SK-N-SH treated with all-trans-retinoic acid at 6 μM for 48 hours (cell line): Measurements from ENCODE around the gene CHST11.

Experiments used
- ATAC-seq: fragments of 200-7000 bp; cut with Tn5 transposase; 3 replicates; pipeline ENCODE4 v1.9.1; 2020; ENCODE audit warnings: mild to moderate bottlenecking, moderate library complexity
- ARNTL ChIP-seq: fragments of 450-650 bp; formaldehyde crosslinking; IDR thresholded peaks from 2 replicates; pipeline ENCODE4 v1.5.0; 2020; ENCODE audit warnings: low read depth, mild to moderate bottlenecking, moderate library complexity, borderline replicate concordance
- BACH2 ChIP-seq: fragments of 250-450 bp; sonication (Bioruptor Pico); IDR thresholded peaks from 2 replicates; pipeline ENCODE4 v1.9.0; 2021; ENCODE audit warnings: mild to moderate bottlenecking, borderline replicate concordance
- CSDC2 ChIP-seq: fragments of 250-450 bp; sonication (Bioruptor Pico); IDR thresholded peaks from 2 replicates; pipeline ENCODE4 v1.5.0; 2020; ENCODE audit warnings: mild to moderate bottlenecking, moderate library complexity
- ESRRG ChIP-seq: fragments of 250-450 bp; sonication (Bioruptor Pico); IDR thresholded peaks from 2 replicates; pipeline ENCODE4 v1.6.1; 2021; ENCODE audit warnings: mild to moderate bottlenecking
- GLIS3 ChIP-seq: fragments of 250-450 bp; sonication (Bioruptor Pico); IDR thresholded peaks from 2 replicates; pipeline ENCODE4 v1.5.0; 2020; ENCODE audit warnings: mild to moderate bottlenecking, moderate library complexity
- ISL1 ChIP-seq: fragments of 250-450 bp; sonication (Bioruptor Pico); IDR thresholded peaks from 2 replicates; pipeline ENCODE4 v2.1.2; 2022; ENCODE audit warnings: mild to moderate bottlenecking, moderate library complexity
- OSR1 ChIP-seq: fragments of 250-450 bp; sonication (Bioruptor Pico); IDR thresholded peaks from 2 replicates; pipeline ENCODE4 v1.8.0; 2022; ENCODE audit warnings: moderate library complexity, mild to moderate bottlenecking, inconsistent platforms
- PPARA ChIP-seq: fragments of 250-450 bp; sonication (Bioruptor Pico); IDR thresholded peaks from 2 replicates; pipeline ENCODE4 v1.5.0; 2020; ENCODE audit warnings: mild to moderate bottlenecking, borderline replicate concordance
- RARB ChIP-seq: fragments of 250-450 bp; sonication (Bioruptor Pico); IDR thresholded peaks from 2 replicates; pipeline ENCODE4 v1.8.0; 2021; ENCODE audit warnings: mild to moderate bottlenecking, moderate library complexity
- SNAI2 ChIP-seq: fragments of 250-450 bp; sonication (Bioruptor Pico); IDR thresholded peaks from 2 replicates; pipeline ENCODE4 v1.5.0; 2020; ENCODE audit warnings: mild to moderate bottlenecking, moderate library complexity
- TCF4 ChIP-seq: fragments of 250-450 bp; sonication (Bioruptor Pico); IDR thresholded peaks from 2 replicates; pipeline ENCODE4 v1.8.0; 2021; ENCODE audit warnings: mild to moderate bottlenecking, moderate library complexity, borderline replicate concordance
- TOX ChIP-seq: fragments of 250-450 bp; sonication (Bioruptor Pico); IDR thresholded peaks from 2 replicates; pipeline ENCODE4 v1.8.0; 2021; ENCODE audit warnings: mild to moderate bottlenecking, moderate library complexity, borderline replicate concordance
- ZC3H10 ChIP-seq: fragments of 250-450 bp; sonication (Bioruptor Pico); IDR thresholded peaks from 2 replicates; pipeline ENCODE4 v1.5.1; 2021; ENCODE audit warnings: mild to moderate bottlenecking, moderate library complexity
- ZFP3 ChIP-seq: fragments of 250-450 bp; sonication (Bioruptor Pico); IDR thresholded peaks from 2 replicates; pipeline ENCODE4 v1.5.0; 2020; ENCODE audit warnings: mild to moderate bottlenecking, moderate library complexity
- ZNF565 ChIP-seq: fragments of 450-650 bp; formaldehyde crosslinking; conservative IDR thresholded peaks from 2 replicates; pipeline ENCODE4 v1.5.0; 2020; ENCODE audit warnings: low read depth, mild to moderate bottlenecking, moderate library complexity
- ZNF70 ChIP-seq: fragments of 450-650 bp; formaldehyde crosslinking; IDR thresholded peaks from 2 replicates; pipeline ENCODE4 v1.5.0; 2020; ENCODE audit warnings: mild to moderate bottlenecking, moderate library complexity
- ZNF8 ChIP-seq: fragments of 450-650 bp; formaldehyde crosslinking; IDR thresholded peaks from 2 replicates; pipeline ENCODE4 v1.5.0; 2020; ENCODE audit warnings: mild to moderate bottlenecking, moderate library complexity
- TF ChIP-seq, protein P1 (sequence below): fragments of 250-450 bp; sonication (Bioruptor Pico); IDR thresholded peaks from 2 replicates; pipeline ENCODE4 v1.5.1; 2020; ENCODE audit warnings: low read depth, mild to moderate bottlenecking, moderate library complexity
- TF ChIP-seq, protein P2 (sequence below): fragments of 250-450 bp; sonication (Bioruptor Pico); IDR thresholded peaks from 2 replicates; pipeline ENCODE4 v1.5.1; 2021; ENCODE audit warnings: mild to moderate bottlenecking, moderate library complexity
- TF ChIP-seq, protein P3 (sequence below): fragments of 250-450 bp; sonication (Bioruptor Pico); IDR thresholded peaks from 2 replicates; pipeline ENCODE4 v1.8.0; 2021; ENCODE audit warnings: low read depth, mild to moderate bottlenecking, moderate library complexity, borderline replicate concordance
- TF ChIP-seq, protein P4 (sequence below): fragments of 250-450 bp; sonication (Bioruptor Pico); IDR thresholded peaks from 2 replicates; pipeline ENCODE4 v1.5.0; 2020; ENCODE audit warnings: mild to moderate bottlenecking, moderate library complexity
- TF ChIP-seq, protein P5 (sequence below): fragments of 250-450 bp; sonication (Bioruptor Pico); IDR thresholded peaks from 2 replicates; pipeline ENCODE4 v1.8.0; 2020; ENCODE audit warnings: mild to moderate bottlenecking, moderate library complexity, borderline replicate concordance

CHST11 gene

DNA sequence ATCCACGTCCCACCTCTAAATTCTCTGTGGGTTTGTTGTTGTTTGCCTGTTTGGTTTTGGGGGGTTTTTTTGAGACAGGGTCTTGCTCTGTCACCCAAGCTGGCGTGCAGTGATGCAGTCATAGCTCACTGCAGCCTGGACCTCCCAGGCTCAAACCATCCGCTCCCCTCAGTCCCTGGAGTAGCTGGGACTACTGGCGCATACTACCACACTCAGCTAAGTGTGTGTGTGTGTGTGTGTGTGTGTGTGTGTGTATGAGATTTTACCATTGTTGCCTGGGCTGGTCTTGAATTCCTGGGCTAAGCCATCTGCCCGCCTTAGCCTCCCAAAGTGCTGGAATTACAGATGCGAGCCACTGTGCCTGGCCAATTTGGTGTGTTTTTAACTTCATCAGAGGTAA lies 265.2 kb downstream of the CHST11 start:
- ATAC-seq, result no peak
- no peak for TF ChIP-seq BACH2 (CRISPR knock-in tag)
- no peak for TF ChIP-seq SNAI2 (CRISPR knock-in tag)
- no peak for TF ChIP-seq ZFP3 (CRISPR knock-in tag)
- TF ChIP-seq ZNF70 (CRISPR knock-in tag), result no peak
- TF ChIP-seq OSR1 (CRISPR knock-in tag), result no peak
- TF ChIP-seq, protein P1, sequence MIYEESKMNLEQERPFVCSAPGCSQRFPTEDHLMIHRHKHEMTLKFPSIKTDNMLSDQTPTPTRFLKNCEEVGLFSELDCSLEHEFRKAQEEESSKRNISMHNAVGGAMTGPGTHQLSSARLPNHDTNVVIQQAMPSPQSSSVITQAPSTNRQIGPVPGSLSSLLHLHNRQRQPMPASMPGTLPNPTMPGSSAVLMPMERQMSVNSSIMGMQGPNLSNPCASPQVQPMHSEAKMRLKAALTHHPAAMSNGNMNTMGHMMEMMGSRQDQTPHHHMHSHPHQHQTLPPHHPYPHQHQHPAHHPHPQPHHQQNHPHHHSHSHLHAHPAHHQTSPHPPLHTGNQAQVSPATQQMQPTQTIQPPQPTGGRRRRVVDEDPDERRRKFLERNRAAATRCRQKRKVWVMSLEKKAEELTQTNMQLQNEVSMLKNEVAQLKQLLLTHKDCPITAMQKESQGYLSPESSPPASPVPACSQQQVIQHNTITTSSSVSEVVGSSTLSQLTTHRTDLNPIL (CRISPR knock-in tag), result no peak
- TF ChIP-seq ARNTL, result no peak
- TF ChIP-seq, protein P2, sequence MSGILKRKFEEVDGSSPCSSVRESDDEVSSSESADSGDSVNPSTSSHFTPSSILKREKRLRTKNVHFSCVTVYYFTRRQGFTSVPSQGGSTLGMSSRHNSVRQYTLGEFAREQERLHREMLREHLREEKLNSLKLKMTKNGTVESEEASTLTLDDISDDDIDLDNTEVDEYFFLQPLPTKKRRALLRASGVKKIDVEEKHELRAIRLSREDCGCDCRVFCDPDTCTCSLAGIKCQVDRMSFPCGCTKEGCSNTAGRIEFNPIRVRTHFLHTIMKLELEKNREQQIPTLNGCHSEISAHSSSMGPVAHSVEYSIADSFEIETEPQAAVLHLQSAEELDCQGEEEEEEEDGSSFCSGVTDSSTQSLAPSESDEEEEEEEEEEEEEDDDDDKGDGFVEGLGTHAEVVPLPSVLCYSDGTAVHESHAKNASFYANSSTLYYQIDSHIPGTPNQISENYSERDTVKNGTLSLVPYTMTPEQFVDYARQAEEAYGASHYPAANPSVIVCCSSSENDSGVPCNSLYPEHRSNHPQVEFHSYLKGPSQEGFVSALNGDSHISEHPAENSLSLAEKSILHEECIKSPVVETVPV (CRISPR knock-in tag), result no peak
- no peak for TF ChIP-seq CSDC2 (CRISPR knock-in tag)
- TF ChIP-seq, protein P3, sequence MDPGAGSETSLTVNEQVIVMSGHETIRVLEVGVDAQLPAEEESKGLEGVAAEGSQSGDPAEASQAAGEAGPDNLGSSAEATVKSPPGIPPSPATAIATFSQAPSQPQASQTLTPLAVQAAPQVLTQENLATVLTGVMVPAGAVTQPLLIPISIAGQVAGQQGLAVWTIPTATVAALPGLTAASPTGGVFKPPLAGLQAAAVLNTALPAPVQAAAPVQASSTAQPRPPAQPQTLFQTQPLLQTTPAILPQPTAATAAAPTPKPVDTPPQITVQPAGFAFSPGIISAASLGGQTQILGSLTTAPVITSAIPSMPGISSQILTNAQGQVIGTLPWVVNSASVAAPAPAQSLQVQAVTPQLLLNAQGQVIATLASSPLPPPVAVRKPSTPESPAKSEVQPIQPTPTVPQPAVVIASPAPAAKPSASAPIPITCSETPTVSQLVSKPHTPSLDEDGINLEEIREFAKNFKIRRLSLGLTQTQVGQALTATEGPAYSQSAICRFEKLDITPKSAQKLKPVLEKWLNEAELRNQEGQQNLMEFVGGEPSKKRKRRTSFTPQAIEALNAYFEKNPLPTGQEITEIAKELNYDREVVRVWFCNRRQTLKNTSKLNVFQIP (CRISPR knock-in tag), result no peak
- no peak for TF ChIP-seq TOX
- TF ChIP-seq, protein P4, sequence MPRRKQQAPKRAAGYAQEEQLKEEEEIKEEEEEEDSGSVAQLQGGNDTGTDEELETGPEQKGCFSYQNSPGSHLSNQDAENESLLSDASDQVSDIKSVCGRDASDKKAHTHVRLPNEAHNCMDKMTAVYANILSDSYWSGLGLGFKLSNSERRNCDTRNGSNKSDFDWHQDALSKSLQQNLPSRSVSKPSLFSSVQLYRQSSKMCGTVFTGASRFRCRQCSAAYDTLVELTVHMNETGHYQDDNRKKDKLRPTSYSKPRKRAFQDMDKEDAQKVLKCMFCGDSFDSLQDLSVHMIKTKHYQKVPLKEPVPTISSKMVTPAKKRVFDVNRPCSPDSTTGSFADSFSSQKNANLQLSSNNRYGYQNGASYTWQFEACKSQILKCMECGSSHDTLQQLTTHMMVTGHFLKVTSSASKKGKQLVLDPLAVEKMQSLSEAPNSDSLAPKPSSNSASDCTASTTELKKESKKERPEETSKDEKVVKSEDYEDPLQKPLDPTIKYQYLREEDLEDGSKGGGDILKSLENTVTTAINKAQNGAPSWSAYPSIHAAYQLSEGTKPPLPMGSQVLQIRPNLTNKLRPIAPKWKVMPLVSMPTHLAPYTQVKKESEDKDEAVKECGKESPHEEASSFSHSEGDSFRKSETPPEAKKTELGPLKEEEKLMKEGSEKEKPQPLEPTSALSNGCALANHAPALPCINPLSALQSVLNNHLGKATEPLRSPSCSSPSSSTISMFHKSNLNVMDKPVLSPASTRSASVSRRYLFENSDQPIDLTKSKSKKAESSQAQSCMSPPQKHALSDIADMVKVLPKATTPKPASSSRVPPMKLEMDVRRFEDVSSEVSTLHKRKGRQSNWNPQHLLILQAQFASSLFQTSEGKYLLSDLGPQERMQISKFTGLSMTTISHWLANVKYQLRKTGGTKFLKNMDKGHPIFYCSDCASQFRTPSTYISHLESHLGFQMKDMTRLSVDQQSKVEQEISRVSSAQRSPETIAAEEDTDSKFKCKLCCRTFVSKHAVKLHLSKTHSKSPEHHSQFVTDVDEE (CRISPR knock-in tag), result no peak
- TF ChIP-seq RARB (CRISPR knock-in tag), result no peak
- TF ChIP-seq ZNF565 (CRISPR knock-in tag), result no peak
- TF ChIP-seq TCF4, result no peak
- TF ChIP-seq ZC3H10 (CRISPR knock-in tag), result no peak
- TF ChIP-seq ISL1 (CRISPR knock-in tag), result no peak

DNA sequence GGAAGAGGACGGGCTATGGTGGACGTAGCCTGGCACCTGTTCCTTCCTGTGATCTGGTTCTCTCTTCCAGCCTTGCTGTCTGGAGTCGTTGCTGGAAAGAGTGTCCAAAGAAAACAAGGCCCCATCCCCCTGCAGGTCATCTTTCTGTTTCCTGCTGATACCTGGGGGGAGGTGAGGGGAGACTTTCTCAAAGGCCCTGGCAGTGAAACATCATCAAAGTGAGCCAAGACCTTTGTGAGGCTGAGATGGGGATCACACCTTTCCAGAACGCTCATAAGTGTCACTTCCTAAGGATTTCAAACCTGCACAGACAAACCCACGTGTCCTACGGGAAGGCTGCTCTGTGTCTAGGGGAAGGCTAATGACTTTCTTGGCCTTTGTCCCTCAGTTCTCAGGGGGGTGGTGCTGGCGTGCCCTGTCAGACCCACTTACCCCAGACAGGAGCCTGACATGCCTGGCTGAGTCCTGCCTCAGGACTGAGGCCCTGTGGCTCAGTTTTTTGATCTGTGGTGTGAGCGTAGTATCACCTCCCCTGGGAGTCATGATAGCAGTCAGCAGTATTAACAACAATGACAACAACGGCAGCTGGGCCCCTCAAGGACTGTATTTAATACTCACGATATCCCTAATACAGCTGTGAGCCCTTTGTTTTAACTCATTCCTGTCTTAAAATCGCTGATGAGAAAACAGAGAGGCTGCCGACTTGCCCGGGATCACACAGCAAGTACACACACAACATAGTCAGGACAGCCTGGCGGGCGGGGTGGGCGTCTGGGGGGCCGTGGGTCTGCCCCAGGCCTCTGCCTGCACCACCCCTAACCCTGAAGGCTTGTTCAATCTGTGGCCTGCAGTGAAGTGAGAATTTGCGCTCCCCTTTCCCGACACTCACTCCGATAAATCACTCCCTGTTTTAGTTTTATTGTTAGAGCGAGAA lies 266.1 kb downstream of the CHST11 start:
- peak; percentile 59 for ATAC-seq
- TF ChIP-seq ESRRG (CRISPR knock-in tag) (no peak), ZNF8 (no peak), CSDC2 (CRISPR knock-in tag) (no peak), TCF4 (no peak), ZNF565 (CRISPR knock-in tag) (no peak), ZFP3 (CRISPR knock-in tag) (no peak), GLIS3 (CRISPR knock-in tag) (no peak), BACH2 (CRISPR knock-in tag) (no peak), ARNTL (no peak), TOX (no peak), PPARA (CRISPR knock-in tag) (no peak), RARB (CRISPR knock-in tag) (no peak), ISL1 (CRISPR knock-in tag) (peak; percentile 71), ZC3H10 (CRISPR knock-in tag) (no peak), SNAI2 (CRISPR knock-in tag) (0 out of 2 replicates have a peak, but pooled peaks have one; percentile 16)
- TF ChIP-seq, protein P5, sequence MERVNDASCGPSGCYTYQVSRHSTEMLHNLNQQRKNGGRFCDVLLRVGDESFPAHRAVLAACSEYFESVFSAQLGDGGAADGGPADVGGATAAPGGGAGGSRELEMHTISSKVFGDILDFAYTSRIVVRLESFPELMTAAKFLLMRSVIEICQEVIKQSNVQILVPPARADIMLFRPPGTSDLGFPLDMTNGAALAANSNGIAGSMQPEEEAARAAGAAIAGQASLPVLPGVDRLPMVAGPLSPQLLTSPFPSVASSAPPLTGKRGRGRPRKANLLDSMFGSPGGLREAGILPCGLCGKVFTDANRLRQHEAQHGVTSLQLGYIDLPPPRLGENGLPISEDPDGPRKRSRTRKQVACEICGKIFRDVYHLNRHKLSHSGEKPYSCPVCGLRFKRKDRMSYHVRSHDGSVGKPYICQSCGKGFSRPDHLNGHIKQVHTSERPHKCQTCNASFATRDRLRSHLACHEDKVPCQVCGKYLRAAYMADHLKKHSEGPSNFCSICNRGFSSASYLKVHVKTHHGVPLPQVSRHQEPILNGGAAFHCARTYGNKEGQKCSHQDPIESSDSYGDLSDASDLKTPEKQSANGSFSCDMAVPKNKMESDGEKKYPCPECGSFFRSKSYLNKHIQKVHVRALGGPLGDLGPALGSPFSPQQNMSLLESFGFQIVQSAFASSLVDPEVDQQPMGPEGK (CRISPR knock-in tag), result no peak
- TF ChIP-seq, protein P4 (CRISPR knock-in tag), result 0 out of 2 replicates have a peak, but pooled peaks have one; percentile 26
- TF ChIP-seq, protein P2 (CRISPR knock-in tag), result no peak
- TF ChIP-seq, protein P1 (CRISPR knock-in tag), result no peak
